Hepatocyte (in vitro differentiated cells): ENCODE measurements around the gene GALNTL6.

Source experiments
- EZH2 ChIP-seq: fragments of 200-600 bp; sonication (generic); IDR thresholded peaks from 2 replicates; pipeline ENCODE4 v1.6.1; 2016; ENCODE audit warnings: antibody characterized with exemption, mild to moderate bottlenecking, borderline replicate concordance
- TF ChIP-seq, protein P1 (sequence below): fragments of 200-600 bp; sonication (generic); IDR thresholded peaks from 2 replicates; pipeline ENCODE4 v1.5.1; 2016; ENCODE audit warnings: antibody characterized with exemption, mild to moderate bottlenecking; ENCODE audit not compliant: poor library complexity

GRCh38 chr4:172815499-172816164 is 1002.4 kb downstream of the GALNTL6 start:
- TF ChIP-seq EZH2: no peak
- TF ChIP-seq, protein P1, sequence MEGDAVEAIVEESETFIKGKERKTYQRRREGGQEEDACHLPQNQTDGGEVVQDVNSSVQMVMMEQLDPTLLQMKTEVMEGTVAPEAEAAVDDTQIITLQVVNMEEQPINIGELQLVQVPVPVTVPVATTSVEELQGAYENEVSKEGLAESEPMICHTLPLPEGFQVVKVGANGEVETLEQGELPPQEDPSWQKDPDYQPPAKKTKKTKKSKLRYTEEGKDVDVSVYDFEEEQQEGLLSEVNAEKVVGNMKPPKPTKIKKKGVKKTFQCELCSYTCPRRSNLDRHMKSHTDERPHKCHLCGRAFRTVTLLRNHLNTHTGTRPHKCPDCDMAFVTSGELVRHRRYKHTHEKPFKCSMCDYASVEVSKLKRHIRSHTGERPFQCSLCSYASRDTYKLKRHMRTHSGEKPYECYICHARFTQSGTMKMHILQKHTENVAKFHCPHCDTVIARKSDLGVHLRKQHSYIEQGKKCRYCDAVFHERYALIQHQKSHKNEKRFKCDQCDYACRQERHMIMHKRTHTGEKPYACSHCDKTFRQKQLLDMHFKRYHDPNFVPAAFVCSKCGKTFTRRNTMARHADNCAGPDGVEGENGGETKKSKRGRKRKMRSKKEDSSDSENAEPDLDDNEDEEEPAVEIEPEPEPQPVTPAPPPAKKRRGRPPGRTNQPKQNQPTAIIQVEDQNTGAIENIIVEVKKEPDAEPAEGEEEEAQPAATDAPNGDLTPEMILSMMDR: no peak
